Mucosa of rectum (tissue), 2 donors: ENCODE measurements around the gene C2CD4C.
"Not testable (repeated sequence)": the region's sequence is repeated elsewhere in the genome, so short reads cannot be mapped to it uniquely, and the experiment has no call there.

Experiments
- H3K27ac ChIP-seq, 2 donors: one replicate each; pipeline ENCODE4 v1.7.0; 2013; ENCODE audit warnings: inconsistent platforms in 2 of 2, low read depth in 2 of 2, low read length in 2 of 2
- H3K27me3 ChIP-seq, 2 donors: one replicate each; pipeline ENCODE4 v1.7.0; 2013; ENCODE audit warnings: low read length in 2 of 2; ENCODE audit not compliant: control insufficient read depth in 2 of 2, insufficient read depth in 2 of 2
- H3K36me3 ChIP-seq, 2 donors: one replicate each; pipeline ENCODE4 v1.7.0; 2013; ENCODE audit warnings: low read length in 2 of 2; ENCODE audit not compliant: control insufficient read depth in 2 of 2, insufficient read depth in 2 of 2
- H3K4me1 ChIP-seq, 2 donors: one replicate each; pipeline ENCODE4 v1.7.0; 2013; ENCODE audit warnings: low read length in 2 of 2, mild to moderate bottlenecking in 1 of 2; ENCODE audit not compliant: control insufficient read depth in 2 of 2, insufficient read depth in 2 of 2
- H3K4me3 ChIP-seq, 2 donors: one replicate each; pipeline ENCODE4 v1.7.0; 2013; ENCODE audit warnings: low read length in 2 of 2
- H3K9ac ChIP-seq, 2 donors: one replicate each; pipeline ENCODE4 v1.7.0; 2013; ENCODE audit warnings: low read length in 2 of 2, low read depth in 1 of 2, mild to moderate bottlenecking in 1 of 2
- H3K9me3 ChIP-seq, 2 donors: one replicate each; pipeline ENCODE4 v1.7.0; 2013; ENCODE audit warnings: low read length in 2 of 2; ENCODE audit not compliant: control insufficient read depth in 2 of 2
- donor health status: healthy.
- donor health status: Normal muscosa, but diverticular disease.

Gene C2CD4C

DNA sequence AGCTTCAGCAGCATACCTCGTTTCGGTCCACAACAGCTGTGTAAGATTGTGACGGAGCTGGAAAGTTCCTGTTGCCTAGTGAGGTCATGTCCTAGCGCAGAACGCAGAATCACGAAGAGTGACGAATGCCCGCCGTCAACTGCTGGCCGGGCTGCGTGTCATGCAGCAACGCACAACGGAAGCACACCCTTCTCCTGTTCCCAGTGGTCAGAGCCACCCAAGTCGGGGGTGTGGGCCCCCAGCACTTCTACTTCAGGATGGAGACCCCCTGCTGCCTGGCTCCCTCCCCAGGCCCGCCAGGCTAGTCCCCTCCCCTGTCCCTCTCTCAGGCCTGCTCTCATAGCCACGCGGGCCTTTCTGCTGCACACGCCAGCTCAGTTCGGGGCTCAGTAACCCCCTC lies 25.9 kb downstream of the C2CD4C start:
- H3K9ac ChIP-seq: no peak overlapping the region
- no peak overlapping the region for H3K4me3 ChIP-seq
- no peaks in the 10 kb centered on the region for H3K36me3 ChIP-seq
- no peaks in the 10 kb centered on the region for H3K4me1 ChIP-seq
- peaks cover 13 to 26% of the 10 kb centered on the region in 2 donors for H3K27me3 ChIP-seq
- no peaks in the 10 kb centered on the region for H3K9me3 ChIP-seq
- H3K27ac ChIP-seq: no peak overlapping the region

DNA sequence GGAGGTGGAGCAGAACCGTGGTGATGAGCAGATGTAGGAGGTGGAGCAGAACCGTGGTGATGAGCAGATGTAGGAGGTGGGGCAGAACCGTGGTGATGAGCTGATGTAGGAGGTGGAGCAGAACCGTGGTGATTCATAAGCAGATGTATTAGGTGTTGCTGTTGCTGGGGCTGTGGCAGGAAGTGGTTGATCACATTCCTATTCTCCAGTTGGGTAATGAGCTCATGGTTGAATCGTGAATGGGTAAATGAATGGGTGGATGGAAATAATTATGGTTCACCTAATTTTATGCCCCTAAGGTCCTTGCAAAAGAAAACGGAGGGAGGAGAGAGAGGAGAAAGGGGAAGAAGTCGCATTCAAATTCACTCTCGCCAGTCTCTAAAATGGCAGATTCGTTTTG lies 26.4 kb downstream of the C2CD4C start:
- not testable (repeated sequence) for H3K4me1 ChIP-seq, H3K9me3 ChIP-seq

DNA sequence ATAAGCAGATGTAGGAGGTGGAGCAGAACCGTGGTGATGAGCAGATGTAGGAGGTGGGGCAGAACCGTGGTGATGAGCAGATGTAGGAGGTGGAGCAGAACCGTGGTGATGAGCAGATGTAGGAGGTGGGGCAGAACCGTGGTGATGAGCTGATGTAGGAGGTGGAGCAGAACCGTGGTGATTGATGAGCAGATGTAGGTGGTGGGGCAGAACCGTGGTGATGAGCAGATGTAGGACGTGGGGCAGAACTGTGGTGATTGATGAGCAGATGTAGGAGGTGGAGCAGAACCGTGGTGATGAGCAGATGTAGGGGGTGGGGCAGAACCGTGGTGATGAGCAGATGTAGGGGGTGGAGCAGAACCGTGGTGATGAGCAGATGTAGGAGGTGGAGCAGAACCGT lies 27.0 kb downstream of the C2CD4C start:
- peaks cover 13 to 26% of the 10 kb centered on the region in 2 donors for H3K27me3 ChIP-seq
- not testable (repeated sequence) for H3K4me3 ChIP-seq, H3K36me3 ChIP-seq, H3K9me3 ChIP-seq, H3K27ac ChIP-seq, H3K4me1 ChIP-seq, H3K9ac ChIP-seq

More for the DNA sequence above, 26.4 kb downstream of the C2CD4C start:
- H3K9ac ChIP-seq, H3K27ac ChIP-seq, H3K36me3 ChIP-seq, H3K4me3 ChIP-seq: not testable (repeated sequence)
- H3K27me3 ChIP-seq: peaks cover 13 to 26% of the 10 kb centered on the region in 2 donors

DNA sequence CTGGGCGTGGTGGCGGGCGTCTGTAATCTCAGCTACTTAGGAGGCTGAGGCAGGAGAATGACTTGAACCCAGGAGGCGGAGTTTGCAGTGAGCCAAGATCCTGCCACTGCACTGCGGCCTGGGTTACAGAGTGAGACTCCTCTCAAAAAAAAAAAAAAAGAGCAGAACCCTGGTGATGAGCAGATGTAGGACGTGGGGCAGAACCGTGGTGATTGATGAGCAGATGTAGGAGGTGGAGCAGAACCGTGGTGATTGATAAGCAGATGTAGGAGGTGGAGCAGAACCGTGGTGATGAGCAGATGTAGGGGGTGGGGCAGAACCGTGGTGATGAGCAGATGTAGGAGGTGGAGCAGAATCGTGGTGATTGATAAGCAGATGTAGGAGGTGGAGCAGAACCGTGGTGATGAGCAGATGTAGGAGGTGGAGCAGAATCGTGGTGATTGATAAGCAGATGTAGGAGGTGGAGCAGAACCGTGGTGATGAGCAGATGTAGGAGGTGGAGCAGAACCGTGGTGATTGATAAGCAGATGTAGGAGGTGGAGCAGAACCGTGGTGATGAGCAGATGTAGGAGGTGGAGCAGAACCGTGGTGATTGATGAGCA lies 28.2 kb downstream of the C2CD4C start:
- H3K36me3 ChIP-seq, H3K27ac ChIP-seq, H3K4me1 ChIP-seq, H3K9ac ChIP-seq, H3K4me3 ChIP-seq, H3K9me3 ChIP-seq: not testable (repeated sequence)
- H3K27me3 ChIP-seq: peaks cover 13 to 20% of the 10 kb centered on the region in 2 donors

DNA sequence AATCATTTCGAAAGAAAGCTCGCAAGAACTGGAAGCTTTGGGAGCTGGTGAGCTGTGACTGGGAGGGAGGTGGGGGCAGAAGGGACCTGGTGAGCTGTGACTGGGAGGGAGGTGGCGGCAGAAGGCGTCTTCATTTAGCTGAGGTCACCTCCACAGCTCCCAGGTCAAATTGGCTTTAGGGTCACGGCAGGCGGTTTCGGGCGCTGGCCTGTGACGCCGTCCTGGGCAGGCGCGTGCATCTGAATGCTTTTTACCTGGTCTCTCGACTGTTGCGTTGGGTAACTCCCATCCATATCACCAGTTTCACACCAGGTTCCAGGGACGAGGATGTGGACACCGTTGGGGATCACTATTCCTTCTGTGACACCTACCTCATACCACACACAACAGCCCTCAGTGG lies 29.2 kb downstream of the C2CD4C start:
- no peaks in the 10 kb centered on the region for H3K9me3 ChIP-seq
- H3K4me3 ChIP-seq: no peak overlapping the region
- H3K27ac ChIP-seq: no peak overlapping the region
- no peak overlapping the region for H3K9ac ChIP-seq
- no peaks in the 10 kb centered on the region for H3K36me3 ChIP-seq
- H3K27me3 ChIP-seq: peaks cover 13 to 21% of the 10 kb centered on the region in 2 donors
- no peaks in the 10 kb centered on the region for H3K4me1 ChIP-seq

DNA sequence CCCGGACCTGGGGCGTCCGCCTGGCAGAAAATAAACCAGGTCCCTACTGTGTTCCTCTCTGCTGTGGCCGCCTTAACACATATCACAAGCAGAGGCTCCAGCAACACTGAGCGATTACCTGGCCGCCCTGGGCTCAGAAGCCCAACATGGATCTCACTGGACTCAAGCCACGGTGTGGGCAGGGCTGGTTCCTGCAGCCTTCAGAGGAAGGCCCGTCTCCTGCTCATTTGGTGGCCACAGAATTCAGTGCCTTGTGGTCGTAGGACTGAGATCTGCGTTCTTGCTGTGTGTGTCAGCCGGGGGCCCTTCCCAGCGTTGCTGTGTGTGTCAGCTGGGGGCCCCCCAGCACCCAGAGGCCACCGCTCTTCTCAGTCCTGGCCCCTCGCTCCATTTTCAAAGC lies 30.2 kb downstream of the C2CD4C start:
- Histone ChIP-seq H3K27ac (no peak overlapping the region), H3K9me3 (no peaks in the 10 kb centered on the region), H3K4me1 (no peaks in the 10 kb centered on the region), H3K27me3 (peaks cover 5 to 15% of the 10 kb centered on the region in 2 donors), H3K9ac (no peak overlapping the region), H3K4me3 (no peak overlapping the region), H3K36me3 (no peaks in the 10 kb centered on the region)

DNA sequence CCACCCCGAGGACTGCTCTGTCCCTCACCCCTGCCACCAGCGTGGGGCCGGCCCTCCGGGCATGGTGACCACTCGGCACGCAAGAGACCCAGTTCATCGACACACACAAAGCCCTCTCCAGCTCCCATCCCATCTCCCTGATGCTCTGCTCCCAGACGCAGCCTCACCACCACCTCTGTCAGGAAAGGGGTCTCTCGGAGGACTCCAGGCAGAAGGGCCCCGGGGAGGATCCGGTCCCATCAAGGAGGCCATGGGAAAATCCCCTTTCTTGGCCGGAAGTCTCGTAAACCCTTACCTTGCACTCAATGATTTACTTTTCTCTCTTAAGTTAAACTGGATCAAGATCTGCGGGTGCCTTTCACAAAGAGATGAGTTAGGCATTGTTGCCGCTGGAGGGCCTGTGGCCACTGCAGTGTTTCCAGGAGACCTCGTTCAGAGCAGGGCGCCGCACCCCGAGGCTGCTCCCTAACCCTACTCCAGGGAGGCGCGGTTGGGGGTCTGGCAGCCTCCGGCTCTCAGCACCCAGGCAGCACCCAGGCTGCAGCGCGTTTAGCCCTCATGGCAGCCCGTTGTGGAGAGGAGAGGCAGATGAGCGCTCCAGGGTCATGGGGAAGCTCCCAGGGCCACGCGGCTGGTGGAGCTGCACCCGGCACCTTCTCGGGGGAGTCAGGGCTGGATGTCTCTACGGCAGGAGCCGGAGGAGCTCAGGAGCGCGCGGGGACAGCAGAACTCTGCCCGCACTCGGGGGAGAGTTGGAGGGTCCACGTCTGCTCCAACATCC lies 31.0 kb downstream of the C2CD4C start:
- Histone ChIP-seq H3K4me1 (no peaks in the 10 kb centered on the region), H3K27me3 (peaks cover 2 to 8% of the 10 kb centered on the region in 2 donors)

DNA sequence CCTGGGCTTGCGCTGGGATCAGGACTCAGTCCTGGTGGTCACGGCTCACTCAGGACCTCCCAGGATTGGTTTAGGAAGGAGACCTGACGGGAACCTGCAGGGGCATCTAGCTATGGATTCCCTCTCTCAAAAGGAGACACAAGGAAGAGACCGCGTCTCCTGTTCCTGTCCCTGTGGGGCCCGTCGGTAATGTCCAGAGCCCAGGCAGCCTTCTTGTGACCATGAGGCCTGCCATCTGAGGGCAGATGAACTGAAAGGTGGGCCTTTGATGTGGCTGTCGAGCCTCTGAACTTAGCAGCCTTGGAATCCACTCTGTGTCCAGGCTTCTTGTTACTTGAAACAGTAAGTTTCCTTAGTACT lies 32.9 kb downstream of the C2CD4C start:
- Histone ChIP-seq H3K27me3 (peaks cover 4 to 8% of the 10 kb centered on the region in 2 donors), H3K4me1 (peaks cover 0 to 2% of the 10 kb centered on the region in 2 donors)

More for the DNA sequence above, 31.0 kb downstream of the C2CD4C start:
- H3K9me3 ChIP-seq: no peaks in the 10 kb centered on the region
- no peak overlapping the region for H3K27ac ChIP-seq
- no peaks in the 10 kb centered on the region for H3K36me3 ChIP-seq
- H3K4me3 ChIP-seq: no peak overlapping the region
- no peak overlapping the region for H3K9ac ChIP-seq

DNA sequence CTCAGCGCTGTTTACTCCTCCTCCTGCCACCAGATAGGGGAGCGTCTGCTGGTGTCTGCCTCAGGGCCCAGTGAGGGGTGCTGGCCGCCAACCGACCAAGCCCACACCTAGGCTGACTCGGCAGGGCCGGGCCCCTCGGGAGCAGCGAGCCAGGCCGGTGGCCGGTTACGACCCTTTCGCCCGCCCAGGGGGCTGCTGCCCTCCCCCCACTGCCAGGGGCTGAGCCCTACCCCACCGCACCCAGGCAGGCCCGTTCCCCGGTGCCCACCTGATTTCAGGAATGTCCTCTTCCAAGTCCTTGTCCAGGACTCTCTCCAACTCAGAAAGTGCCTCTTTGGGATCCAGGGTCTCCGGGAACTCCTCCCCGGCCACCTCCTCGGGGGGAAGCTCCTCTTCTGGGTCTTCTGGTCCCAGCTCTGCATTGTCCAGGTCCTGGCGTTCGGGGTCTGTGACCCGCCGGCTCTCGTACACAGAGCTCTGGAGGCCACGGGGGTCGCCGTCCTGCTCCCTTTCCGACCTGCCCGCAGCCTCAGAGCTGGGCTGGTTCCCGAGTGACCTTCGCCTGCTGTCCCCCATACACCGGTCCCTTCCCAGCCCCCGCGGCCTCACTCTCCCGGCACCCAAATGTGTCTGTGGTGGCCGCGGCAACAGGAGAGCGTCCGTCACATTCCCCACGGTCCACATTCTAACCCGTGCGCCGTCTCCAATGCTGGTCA lies 33.4 kb downstream of the C2CD4C start:
- Histone ChIP-seq H3K27me3 (peaks cover 4 to 8% of the 10 kb centered on the region in 2 donors), H3K4me1 (peaks cover 0 to 2% of the 10 kb centered on the region in 2 donors)

More for the DNA sequence above, 32.9 kb downstream of the C2CD4C start:
- Histone ChIP-seq H3K9ac (no peak overlapping the region), H3K9me3 (no peaks in the 10 kb centered on the region), H3K4me3 (no peak overlapping the region), H3K27ac (no peak overlapping the region), H3K36me3 (no peaks in the 10 kb centered on the region)

DNA sequence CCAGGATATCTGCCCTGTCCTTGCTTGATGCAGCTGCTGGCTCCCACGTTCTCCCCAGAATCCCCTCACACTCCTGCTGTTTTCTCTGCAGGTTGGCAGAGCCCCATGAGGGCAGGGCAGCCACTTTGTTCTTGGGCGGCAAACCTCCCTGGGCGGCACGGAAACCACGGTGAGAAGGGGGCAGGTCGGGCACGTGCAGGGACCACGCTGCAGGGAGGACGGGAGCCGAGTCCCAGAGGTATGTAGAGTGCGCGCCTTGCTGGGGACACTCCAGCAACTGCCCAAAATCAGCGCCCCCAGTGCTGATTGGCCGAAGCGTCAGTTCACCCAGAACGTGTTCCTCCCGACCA lies 34.1 kb downstream of the C2CD4C start:
- Histone ChIP-seq H3K9ac (no peak overlapping the region), H3K27me3 (peaks cover 4 to 8% of the 10 kb centered on the region in 2 donors), H3K9me3 (no peaks in the 10 kb centered on the region), H3K4me1 (peaks cover 0 to 2% of the 10 kb centered on the region in 2 donors), H3K4me3 (no peak overlapping the region), H3K36me3 (no peaks in the 10 kb centered on the region), H3K27ac (no peak overlapping the region)

More for the DNA sequence above, 33.4 kb downstream of the C2CD4C start:
- H3K9me3 ChIP-seq: no peaks in the 10 kb centered on the region
- no peaks in the 10 kb centered on the region for H3K36me3 ChIP-seq
- H3K4me3 ChIP-seq: no peak overlapping the region
- H3K27ac ChIP-seq: no peak overlapping the region
- H3K9ac ChIP-seq: no peak overlapping the region
